Stomach (tissue), 9 donors: ENCODE data around the gene ACADSB. TPM values are rescaled to one million over a fixed set of nuclear protein-coding genes. Genes with fewer than 3 reads are reported as not detected.

ENCODE experiments used
- DNase-seq, 2 donors: peaks; one replicate each; pipeline versions ENCODE4 v3.0.0 to v3.0.0-alpha.2; 2013 to 2019
- H3K27ac ChIP-seq, 5 donors: fragments of 200-600 bp in 4 of 5; sonication (generic) in 4 of 5; one replicate each; pipeline ENCODE4 v1.5.1; 2013 to 2019; ENCODE audit warnings: mild to moderate bottlenecking in 1 of 5, moderate library complexity in 1 of 5
- H3K27me3 ChIP-seq, 3 donors: fragments of 200-600 bp; sonication (generic); one replicate each; pipeline ENCODE4 v1.5.1; 2017 to 2019; ENCODE audit warnings: mixed run types in 1 of 3
- H3K36me3 ChIP-seq, 4 donors: fragments of 200-600 bp; sonication (generic); 1 replicate in 3 of 4; 2 replicates in 1 of 4; pipeline ENCODE4 v1.5.1; 2016 to 2019
- H3K4me1 ChIP-seq, 4 donors: fragments of 200-600 bp; sonication (generic); one replicate each; pipeline ENCODE4 v1.5.1; 2016 to 2019
- H3K4me3 ChIP-seq, 4 donors: fragments of 200-600 bp; sonication (generic) in 3 of 4; one replicate each; pipeline ENCODE4 v1.5.1; 2016 to 2019; ENCODE audit warnings: mild to moderate bottlenecking in 1 of 4
- H3K9me3 ChIP-seq, 4 donors: fragments of 200-600 bp; sonication (generic); one replicate each; pipeline ENCODE4 v1.5.1; 2016 to 2019
- EP300 ChIP-seq: sonication (generic); formaldehyde crosslinking; IDR thresholded peaks from one replicate; pipeline ENCODE4 v1.6.1; 2017; ENCODE audit warnings: antibody characterized with exemption
- POLR2A ChIP-seq, 4 donors: fragments of 450-650 bp; IDR thresholded peaks; one replicate each; pipeline ENCODE4 v1.6.1; 2016; ENCODE audit warnings: antibody characterized with exemption in 4 of 4, control low read depth in 2 of 4, mild to moderate bottlenecking in 1 of 4, moderate library complexity in 1 of 4
- POLR2AphosphoS5 ChIP-seq, 3 donors: sonication (generic); formaldehyde crosslinking; IDR thresholded peaks; one replicate each; pipeline ENCODE4 v1.6.1; 2016; ENCODE audit warnings: antibody characterized with exemption in 3 of 3
- WGBS, 5 donors: extraction: QIAGEN DNeasy Blood & Tissue Kit in 3 of 5; methylation state at CpG; one replicate each; pipeline versions ENCODE4 v1.1.5 to v1.1.7; 2013 to 2018; 5-methylcytosine and 5-hydroxymethylcytosine counted together
- intact Hi-C: fragments of 100-400 bp; cut with DNase I; formaldehyde crosslinking; loops from one replicate; pipeline ENCODE4 v1.15.1; 2023; ENCODE audit warnings: low total_unique reads
- polyA plus RNA-seq, 3 donors: library from polyadenylated mRNA; stranded (reverse); fragments of 200-250 nt; gene quantifications; one replicate each; pipeline ENCODE4 v1.2.3, GENCODE V29; 2013
- total RNA-seq, 5 donors: library from RNA; depleted of rRNA; stranded (reverse); fragments of >200 nt; gene quantifications; one replicate each; pipeline versions ENCODE4 v1.1.0 to v1.2.3, GENCODE V29; 2014 to 2016
- TF ChIP-seq, protein P1 (sequence below), 7 experiments: fragments of 450-650 bp in 4 of 7; fragments of 200-600 bp in 3 of 7; sonication (generic) in 3 of 7; IDR thresholded peaks; one replicate each; pipeline ENCODE4 v1.5.1; 2016 to 2019; ENCODE audit warnings: antibody characterized with exemption in 7 of 7, control low read depth in 2 of 7, mild to moderate bottlenecking in 1 of 7
- donor health status: healthy with polysubstance abuse.
- donor health status: Bipolar disorder and iron deficiency.
- donor health status: healthy.

The ACADSB gene
- total and polyA plus RNA-seq, 8 donors = 3.8 to 19.1 (median 10.6) TPM

DNA sequence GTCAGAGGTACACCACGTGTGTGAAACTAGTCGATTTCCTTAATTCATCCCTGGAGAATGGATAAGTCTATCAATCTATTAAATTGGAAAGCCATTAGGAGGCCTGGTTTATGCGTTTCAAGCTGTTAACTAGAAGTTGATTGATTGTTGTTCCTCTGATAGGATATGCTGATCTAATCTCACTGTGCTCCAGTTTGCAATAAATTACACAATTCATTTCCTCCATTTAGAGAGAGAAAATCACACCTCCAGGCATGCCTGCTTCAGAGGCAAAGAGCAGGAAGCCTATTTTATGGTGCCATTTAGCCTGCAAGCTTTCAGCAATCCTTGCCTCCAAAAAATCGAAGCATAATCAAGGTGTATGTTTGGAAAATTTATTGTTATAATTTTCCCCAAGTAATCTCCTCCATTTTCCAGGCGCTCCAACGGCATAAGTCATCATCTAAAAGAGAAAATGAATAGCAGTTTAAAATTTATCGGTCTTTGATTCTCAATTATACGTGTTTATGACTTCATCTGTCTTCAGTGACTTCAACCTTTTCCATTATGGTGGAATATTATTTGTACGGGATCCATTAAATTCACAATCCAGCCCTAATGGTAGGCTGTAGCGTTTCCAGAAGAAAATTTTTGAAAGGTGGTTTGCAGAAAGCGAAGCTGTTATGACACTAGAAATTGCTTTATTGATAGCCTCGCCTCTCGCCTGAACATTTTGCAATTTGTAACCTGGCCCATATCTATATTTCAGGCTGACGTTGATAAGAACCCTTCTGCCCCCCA is 84.0 kb downstream of the ACADSB start:
- WGBS, 5 donors = 70 to 76% (median 74%) methylated on average over 14 of the region's 14 CpGs
- no peak for DNase-seq
- Histone ChIP-seq H3K27me3 (peaks cover 0 to 61% (median 6%) of the 10 kb centered on the region in 3 donors), H3K27ac (no peak overlapping the region), H3K4me1 (no peaks in the 10 kb centered on the region), H3K4me3 (no peak overlapping the region), H3K9me3 (no peaks in the 10 kb centered on the region), H3K36me3 (no peaks in the 10 kb centered on the region)
- intact Hi-C loops = no loop called here
- TF ChIP-seq, protein P1, sequence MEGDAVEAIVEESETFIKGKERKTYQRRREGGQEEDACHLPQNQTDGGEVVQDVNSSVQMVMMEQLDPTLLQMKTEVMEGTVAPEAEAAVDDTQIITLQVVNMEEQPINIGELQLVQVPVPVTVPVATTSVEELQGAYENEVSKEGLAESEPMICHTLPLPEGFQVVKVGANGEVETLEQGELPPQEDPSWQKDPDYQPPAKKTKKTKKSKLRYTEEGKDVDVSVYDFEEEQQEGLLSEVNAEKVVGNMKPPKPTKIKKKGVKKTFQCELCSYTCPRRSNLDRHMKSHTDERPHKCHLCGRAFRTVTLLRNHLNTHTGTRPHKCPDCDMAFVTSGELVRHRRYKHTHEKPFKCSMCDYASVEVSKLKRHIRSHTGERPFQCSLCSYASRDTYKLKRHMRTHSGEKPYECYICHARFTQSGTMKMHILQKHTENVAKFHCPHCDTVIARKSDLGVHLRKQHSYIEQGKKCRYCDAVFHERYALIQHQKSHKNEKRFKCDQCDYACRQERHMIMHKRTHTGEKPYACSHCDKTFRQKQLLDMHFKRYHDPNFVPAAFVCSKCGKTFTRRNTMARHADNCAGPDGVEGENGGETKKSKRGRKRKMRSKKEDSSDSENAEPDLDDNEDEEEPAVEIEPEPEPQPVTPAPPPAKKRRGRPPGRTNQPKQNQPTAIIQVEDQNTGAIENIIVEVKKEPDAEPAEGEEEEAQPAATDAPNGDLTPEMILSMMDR (IDR thresholded peaks at IDR 0.05) = no peak
- TF ChIP-seq POLR2A (IDR thresholded peaks at IDR 0.05) (no peak), POLR2AphosphoS5 (IDR thresholded peaks at IDR 0.05) (no peak), EP300 (no peak)

GRCh38 chr10:123093489-123093888 is 84.7 kb downstream of the ACADSB start:
- peaks cover 0 to 64% (median 10%) of the 10 kb centered on the region in 3 donors for H3K27me3 ChIP-seq
- H3K4me3 ChIP-seq = no peak overlapping the region
- TF ChIP-seq POLR2A (IDR thresholded peaks at IDR 0.05) = no peak
- no peak for TF ChIP-seq EP300
- TF ChIP-seq POLR2AphosphoS5 (IDR thresholded peaks at IDR 0.05) = no peak
- TF ChIP-seq, protein P1 (IDR thresholded peaks at IDR 0.05) = no peak
- DNase-seq = no peak
- WGBS, 5 donors = 67 to 77% (median 71%) methylated on average over 3 to 4 of the region's 4 CpGs
- no peak overlapping the region for H3K27ac ChIP-seq
- H3K9me3 ChIP-seq = no peaks in the 10 kb centered on the region
- no peaks in the 10 kb centered on the region for H3K36me3 ChIP-seq
- H3K4me1 ChIP-seq = no peaks in the 10 kb centered on the region
- intact Hi-C loops = no loop called here

DNA sequence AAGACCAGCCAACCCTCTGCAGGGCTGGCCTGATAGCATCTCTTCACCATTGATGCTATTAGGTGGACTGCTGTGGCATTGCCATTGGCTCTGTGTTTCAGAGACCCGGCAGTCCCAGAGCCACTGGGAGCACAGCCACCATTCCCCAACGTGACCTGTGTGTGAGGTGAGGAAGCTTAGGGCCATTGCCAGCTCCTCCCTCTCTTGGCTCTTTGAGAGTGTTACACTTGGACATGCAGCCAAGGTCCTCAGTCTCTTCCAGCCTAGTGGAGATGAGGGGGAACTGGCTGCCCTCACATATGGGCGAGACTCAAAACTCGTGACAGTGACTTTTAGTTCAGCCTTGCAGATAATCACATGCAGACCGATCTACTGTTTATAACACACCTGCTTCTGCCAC is 87.6 kb downstream of the ACADSB start:
- TF ChIP-seq, protein P1 (IDR thresholded peaks at IDR 0.05) = no peak
- no peak for TF ChIP-seq POLR2AphosphoS5 (IDR thresholded peaks at IDR 0.05)
- TF ChIP-seq POLR2A (IDR thresholded peaks at IDR 0.05) = no peak
- no peak for TF ChIP-seq EP300
- intact Hi-C loops = no loop called here
- Histone ChIP-seq H3K4me3 (no peak overlapping the region), H3K36me3 (no peaks in the 10 kb centered on the region), H3K27ac (no peak overlapping the region), H3K27me3 (peaks cover 0 to 53% (median 10%) of the 10 kb centered on the region in 3 donors), H3K4me1 (no peaks in the 10 kb centered on the region), H3K9me3 (no peaks in the 10 kb centered on the region)
- WGBS, 5 donors = 62 to 83% (median 74%) methylated on average over 3 to 5 of the region's 5 CpGs
- DNase-seq = no peak

GRCh38 chr10:123097039-123097438 is 88.2 kb downstream of the ACADSB start:
- H3K27ac ChIP-seq = no peak overlapping the region
- peaks cover 0 to 53% (median 8%) of the 10 kb centered on the region in 3 donors for H3K27me3 ChIP-seq
- H3K4me3 ChIP-seq = no peak overlapping the region
- intact Hi-C loops = no loop called here
- TF ChIP-seq EP300 = no peak
- TF ChIP-seq POLR2AphosphoS5 (IDR thresholded peaks at IDR 0.05) = no peak
- no peaks in the 10 kb centered on the region for H3K4me1 ChIP-seq
- WGBS, 5 donors = 55 to 75% (median 73%) methylated on average over 7 of the region's 7 CpGs
- no peaks in the 10 kb centered on the region for H3K36me3 ChIP-seq
- no peak for DNase-seq
- no peaks in the 10 kb centered on the region for H3K9me3 ChIP-seq
